ENCODE measurements around the gene CBX7.

DNA sequence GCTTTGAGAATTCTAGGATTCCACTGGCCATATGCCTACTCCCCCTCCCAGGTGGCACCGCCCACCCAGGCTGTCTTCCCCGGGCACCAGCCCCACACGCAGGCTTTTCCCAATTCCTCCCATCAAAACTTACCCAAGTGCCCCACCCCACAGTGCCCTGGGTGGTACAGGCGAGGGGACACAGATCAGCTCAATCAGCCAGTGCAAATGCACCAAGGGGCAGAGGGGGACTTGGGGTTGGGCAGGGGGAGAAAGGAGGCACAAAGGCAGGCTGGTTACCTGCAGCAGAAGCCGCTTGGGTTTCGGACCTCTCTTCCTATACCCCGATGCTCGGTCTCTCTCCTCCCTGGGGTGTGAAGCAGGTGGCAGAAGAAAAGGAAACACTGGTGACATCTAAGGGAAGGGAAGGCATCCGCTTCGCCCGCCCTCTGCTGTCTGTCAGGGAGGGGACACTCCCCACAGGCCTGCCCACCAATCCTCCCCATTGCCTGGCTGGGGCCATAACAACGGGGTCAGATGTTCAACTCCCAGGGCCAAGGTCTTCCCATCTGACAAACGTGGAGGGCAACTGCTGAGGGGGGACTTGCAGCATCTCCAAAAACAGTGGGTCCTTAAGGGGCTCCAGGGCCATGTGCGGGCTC is 14.0 kb downstream of the CBX7 start:
- no peak for TF ChIP-seq POLR2AphosphoS5 (IDR thresholded peaks at IDR 0.05; ENCODE audit: borderline replicate concordance, low read depth, low read length)
- TF ChIP-seq EZH2 (IDR thresholded peaks at IDR 0.05): no peak
- no peak for TF ChIP-seq FOXP2 (optimal IDR thresholded peaks at IDR 0.05; ENCODE audit: control extremely low read depth, extremely low read length, insufficient read depth)
